GM19193 (cell line): ENCODE data around the gene ANXA6.
A peak's percentile ranks its signal among the peaks of the same experiment; 100 is the strongest.

ENCODE experiments used
- POLR2A ChIP-seq: IDR thresholded peaks from 4 replicates; pipeline ENCODE4 v1.6.1; 2011; ENCODE audit not compliant: insufficient read depth, insufficient read length; ENCODE audit errors: extremely low read depth

Gene ANXA6

GRCh38 chr5:151126199-151126645 is 31.4 kb downstream of the ANXA6 start:
- no peak for TF ChIP-seq POLR2A

- TF ChIP-seq POLR2A: no peak
These were observed 32.2 kb downstream of the ANXA6 start for GRCh38 chr5:151125421-151125820.

GRCh38 chr5:151123897-151124751 is 33.5 kb downstream of the ANXA6 start:
- peak; percentile 18 for TF ChIP-seq POLR2A

GRCh38 chr5:151122828-151123227 is 34.8 kb downstream of the ANXA6 start:
- no peak for TF ChIP-seq POLR2A

- no peak for TF ChIP-seq POLR2A
These were observed 35.9 kb downstream of the ANXA6 start for GRCh38 chr5:151121665-151122064.

GRCh38 chr5:151121095-151121494 is 36.5 kb downstream of the ANXA6 start:
- TF ChIP-seq POLR2A: no peak

- no peak for TF ChIP-seq POLR2A
These were observed 38.5 kb downstream of the ANXA6 start for GRCh38 chr5:151118913-151119575.

GRCh38 chr5:151115272-151115905 is 42.2 kb downstream of the ANXA6 start:
- TF ChIP-seq POLR2A: no peak

GRCh38 chr5:151113651-151114050 is 43.9 kb downstream of the ANXA6 start:
- TF ChIP-seq POLR2A: no peak

- no peak for TF ChIP-seq POLR2A
These were observed 46.6 kb downstream of the ANXA6 start for GRCh38 chr5:151110992-151111391.

GRCh38 chr5:151110122-151110681 is 47.4 kb downstream of the ANXA6 start:
- TF ChIP-seq POLR2A: peak; percentile 12

- no peak for TF ChIP-seq POLR2A
These were observed 49.0 kb downstream of the ANXA6 start for GRCh38 chr5:151108566-151108965.

- no peak for TF ChIP-seq POLR2A
These were observed 49.6 kb downstream of the ANXA6 start for GRCh38 chr5:151107738-151108520.

- no peak for TF ChIP-seq POLR2A
These were observed 50.5 kb downstream of the ANXA6 start for GRCh38 chr5:151107084-151107483.
